ENCODE results near the gene CCDC106.

The CCDC106 gene

DNA sequence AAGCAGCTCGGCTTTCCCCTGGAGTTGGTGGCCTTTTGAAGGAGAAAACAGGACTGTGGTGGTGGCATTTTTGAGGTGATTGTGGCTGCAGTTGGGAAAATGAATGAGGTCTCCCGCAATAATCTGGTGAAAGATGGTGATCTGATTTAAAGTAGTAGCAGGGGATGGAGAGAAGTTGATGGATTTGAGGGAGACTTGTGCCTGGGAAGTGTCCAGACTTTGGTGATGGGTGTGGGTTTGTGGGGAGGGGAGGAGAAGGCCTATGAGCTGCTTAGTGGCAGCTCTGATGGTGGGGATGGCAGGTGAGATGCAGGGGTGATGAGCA lies 23.0 kb downstream of the CCDC106 start:
- no peak for DNase-seq

DNA sequence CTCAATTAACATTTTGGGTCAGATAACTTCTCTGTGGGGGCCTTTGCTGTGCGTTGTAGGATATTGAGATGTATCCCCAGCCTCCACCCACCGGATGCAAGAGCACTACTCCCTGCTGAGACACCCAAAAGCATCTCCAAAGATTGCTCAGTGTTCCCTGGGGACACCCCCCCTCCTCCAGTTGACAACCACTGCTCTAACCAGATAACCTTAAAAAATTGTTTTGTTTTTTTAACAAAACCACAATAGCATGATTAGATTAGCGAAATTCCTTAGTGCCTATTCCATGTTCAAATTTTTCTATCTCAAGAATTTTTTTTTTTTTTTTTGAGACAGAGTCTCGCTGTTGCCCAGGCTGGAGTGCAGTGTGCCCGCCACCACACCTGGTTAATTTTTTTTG lies 24.4 kb downstream of the CCDC106 start:
- no peak for DNase-seq

DNA sequence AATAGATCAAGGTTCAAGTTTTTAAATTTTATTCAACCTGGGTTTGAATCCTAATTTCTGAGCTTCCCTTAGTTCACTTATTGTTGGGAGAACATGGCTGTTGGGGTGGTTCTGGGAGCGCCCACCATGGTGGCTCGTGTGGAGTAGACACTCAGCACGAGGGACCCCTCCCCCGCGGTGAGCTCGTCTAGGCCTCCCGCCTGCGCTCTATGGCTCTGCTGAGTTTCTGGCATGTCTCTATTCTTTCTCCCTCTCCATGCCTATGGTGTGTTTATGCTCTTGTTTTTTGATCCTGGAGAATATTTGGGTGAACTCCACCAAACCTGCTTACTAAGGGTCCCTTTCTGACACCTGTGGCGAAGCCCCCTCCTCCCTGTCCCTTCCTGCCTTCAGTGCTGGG lies 25.5 kb downstream of the CCDC106 start:
- DNase-seq, result no peak

DNA sequence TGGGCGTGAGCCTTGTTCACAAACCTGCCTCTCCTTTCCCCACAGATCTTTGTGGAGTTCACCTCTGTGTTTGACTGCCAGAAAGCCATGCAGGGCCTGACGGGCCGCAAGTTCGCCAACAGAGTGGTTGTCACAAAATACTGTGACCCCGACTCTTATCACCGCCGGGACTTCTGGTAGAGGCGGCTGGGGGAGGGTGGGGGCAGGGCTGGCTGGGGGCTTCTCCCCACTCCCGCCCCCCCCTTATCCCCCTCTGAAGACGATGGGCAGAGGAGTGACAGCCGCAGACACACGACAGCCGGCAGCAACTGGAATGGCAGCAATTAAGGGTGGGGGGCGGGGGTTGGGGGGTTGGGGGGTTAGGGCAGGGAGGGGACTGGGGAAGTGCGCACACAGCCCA lies 25.9 kb downstream of the CCDC106 start:
- no peak for DNase-seq

DNA sequence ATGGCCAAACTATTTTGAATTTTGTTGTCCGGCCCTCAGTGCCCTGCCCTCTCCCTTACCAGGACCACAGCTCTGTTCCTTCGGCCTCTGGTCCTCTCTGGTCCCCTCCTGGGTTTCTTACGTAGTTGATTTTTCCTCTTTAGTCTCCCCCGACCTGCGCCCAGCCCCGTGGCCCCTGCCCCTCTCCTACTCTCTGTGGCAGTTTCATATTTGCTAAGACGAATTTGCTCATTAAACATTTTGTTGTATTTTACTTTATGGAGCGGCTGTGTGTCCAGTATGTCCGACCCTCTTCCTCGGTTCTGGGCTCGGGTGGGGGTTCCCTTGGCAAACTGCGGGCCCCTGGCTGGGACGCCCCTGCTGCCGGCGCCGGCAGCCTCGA lies 26.4 kb downstream of the CCDC106 start:
- no peak for DNase-seq

DNA sequence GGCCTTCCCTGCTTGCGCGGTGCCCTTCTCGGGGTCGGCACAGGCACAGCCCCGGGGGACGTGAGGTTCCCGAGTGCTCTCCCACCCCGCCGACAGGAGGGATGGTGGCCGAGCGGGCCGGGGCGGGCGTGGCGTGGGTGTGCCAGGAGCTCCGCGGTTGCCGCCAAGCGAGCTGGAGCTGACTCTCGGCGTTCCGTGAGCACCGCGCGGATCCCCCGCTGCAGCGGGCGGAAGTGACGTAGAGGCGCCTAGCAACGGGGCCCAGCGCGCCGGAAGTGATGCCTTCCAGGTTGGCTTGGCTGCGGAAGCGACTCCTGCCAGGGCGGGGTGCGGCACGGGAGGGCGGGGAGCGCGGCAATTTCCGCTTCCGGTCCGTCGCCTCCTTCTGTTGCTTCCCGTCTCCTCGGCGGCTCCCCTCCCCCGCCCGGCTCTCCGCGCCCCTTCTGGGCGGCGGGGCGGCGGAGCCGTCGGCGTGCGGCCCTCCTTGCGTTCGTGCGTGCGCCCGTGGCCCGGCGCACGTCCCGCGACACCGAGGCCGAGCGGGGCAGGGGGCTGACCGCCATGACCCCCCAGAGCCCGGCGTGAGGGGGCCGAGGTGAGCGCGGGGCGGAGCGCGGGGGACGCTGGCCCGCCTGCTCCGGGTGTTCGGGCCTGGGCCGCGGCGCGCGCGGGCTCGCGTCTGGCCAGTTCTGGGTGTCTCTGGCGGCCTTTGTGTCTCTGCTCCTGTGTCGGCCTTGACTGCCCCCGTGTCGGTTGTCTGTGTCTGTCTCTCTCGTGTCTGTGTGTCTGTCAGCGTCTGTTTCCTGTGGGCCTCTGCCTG lies 27.0 kb downstream of the CCDC106 start, which contains the start of gene EPN1:
EPN1 (plus strand) TSS at position 386 of the 820 bp plus-strand sequence. CDS start 3,402 bp downstream, outside the sequence.
- DNase-seq, result peak; percentile 97

DNA sequence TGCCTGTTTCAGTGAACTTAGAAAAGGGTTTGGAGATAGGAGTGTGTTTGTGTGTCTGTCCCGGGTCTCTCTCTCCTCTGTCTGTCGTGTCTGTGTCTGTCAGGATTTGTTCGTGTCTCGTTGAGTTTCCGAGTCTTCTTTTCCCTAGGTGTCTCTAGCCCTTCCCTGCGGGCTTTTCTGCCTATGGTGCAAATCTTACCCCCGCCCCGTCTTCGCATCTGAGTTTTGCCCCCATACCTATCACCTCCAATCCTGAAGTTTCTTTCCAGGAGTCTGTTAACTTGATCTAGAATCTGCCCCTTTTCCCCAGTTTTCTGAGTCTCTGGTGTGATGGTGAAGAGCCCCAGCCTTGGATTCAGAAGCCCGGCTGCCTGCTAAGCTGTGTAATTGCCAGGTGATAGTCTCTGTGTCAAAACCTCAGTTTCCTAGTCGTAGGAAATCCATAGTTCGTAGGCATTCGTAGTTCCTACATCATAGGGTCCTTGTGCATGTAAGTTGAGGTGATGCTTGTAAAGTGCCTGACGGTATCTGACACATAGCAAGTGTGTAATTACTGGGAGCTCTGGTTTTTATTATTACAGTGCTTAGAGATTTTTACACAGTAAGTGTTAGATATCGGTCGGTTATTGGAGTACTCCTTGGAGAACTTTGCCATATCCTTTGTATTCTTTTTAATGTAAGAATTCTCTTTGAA lies 27.8 kb downstream of the CCDC106 start:
- no peak for DNase-seq

DNA sequence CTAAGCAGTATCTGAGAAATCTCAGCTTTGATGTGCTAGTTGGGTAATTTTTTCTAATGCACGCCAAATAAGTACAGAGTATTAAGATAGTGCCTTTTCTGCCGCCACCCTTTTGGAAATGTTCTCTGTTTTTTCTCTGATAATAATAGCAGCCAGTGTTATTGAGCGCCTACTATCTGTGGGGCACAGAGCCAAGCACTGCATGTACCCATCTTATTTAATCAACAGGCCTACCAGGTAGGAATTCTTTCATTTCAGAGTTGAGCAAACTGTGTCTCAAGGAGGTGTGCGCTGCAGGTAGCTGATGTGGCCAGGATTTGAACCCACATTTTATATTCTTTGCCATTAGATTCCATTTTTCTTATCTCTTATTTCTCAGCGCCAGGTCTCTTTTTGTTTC lies 28.4 kb downstream of the CCDC106 start:
- DNase-seq, result no peak

DNA sequence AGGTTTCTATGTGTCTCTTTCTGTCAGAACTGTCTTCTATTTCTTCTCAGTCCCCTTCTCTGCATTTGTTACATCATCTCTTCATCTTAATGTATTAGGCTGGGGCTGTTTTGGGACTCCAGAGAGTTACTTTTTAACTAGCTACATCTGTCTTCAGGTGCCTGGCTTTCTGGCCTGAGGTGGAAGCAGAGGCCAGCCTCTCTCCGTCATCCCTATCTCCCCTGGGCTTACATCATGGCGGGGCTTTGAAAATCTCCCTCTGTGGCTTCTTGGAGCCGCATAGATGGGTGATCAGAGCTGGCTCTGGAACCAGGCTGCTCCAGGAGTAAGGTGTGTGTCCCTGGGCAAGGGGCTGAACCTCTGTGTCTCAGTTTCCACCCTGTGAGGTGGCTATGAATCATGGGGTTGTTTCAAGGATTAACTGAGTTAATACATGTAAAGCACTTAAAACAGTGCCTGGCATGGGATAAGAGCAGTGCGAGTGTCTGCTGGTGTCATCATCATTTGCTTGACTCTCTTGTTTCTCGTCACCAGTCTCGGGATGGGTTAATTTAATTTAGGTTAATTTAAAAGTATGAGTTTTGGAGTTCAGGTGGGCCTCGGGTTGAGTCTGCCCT lies 29.0 kb downstream of the CCDC106 start:
- DNase-seq, result no peak

DNA sequence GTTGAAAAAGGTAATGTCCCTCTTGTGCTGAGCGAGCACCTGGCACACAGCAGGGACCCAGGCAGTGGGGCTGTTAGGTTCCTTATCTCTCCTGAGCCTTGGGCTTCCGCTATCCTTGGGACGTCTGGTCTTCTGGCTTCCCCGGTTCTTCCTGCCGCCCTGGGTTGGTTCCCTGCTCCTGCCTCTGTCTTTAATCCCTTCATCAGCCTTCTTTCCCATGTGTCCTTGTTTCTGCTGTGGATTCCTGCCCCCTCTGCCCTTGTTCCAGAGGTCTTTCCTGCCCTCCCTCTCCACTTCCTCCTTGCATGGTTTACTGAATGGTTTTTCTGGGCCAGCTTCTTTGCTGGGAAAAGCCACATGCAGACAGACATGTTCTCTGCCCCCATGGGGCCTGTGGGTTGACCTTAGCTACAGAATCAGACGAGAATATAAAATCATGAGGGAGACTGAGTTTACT lies 29.6 kb downstream of the CCDC106 start:
- no peak for DNase-seq

DNA sequence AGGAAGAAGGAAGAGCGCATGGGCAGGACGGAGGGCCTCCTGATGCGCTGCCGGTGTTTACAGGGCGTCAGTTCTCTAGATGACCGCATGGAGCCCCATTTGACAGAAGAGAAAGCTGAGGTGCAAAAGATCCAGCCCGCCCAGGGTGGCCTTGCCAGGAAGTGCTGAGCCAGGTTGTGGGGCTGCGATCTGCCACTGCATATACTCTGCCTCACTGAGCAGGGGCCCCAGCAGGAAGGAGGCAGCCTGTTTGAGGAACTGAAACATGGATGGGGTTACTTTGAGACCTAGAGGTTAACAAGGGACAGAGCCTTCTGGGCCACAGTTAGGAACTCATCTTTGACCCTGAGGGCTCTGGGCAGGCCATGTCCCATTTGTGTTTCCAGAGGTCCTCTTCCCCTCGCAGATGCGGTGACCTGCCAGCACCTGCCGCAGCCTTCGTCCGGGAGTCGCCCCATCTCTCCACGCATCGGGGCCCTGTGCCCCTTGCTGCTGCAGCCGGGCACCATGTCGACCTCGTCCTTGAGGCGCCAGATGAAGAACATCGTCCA lies 30.2 kb downstream of the CCDC106 start:
- DNase-seq, result no peak

DNA sequence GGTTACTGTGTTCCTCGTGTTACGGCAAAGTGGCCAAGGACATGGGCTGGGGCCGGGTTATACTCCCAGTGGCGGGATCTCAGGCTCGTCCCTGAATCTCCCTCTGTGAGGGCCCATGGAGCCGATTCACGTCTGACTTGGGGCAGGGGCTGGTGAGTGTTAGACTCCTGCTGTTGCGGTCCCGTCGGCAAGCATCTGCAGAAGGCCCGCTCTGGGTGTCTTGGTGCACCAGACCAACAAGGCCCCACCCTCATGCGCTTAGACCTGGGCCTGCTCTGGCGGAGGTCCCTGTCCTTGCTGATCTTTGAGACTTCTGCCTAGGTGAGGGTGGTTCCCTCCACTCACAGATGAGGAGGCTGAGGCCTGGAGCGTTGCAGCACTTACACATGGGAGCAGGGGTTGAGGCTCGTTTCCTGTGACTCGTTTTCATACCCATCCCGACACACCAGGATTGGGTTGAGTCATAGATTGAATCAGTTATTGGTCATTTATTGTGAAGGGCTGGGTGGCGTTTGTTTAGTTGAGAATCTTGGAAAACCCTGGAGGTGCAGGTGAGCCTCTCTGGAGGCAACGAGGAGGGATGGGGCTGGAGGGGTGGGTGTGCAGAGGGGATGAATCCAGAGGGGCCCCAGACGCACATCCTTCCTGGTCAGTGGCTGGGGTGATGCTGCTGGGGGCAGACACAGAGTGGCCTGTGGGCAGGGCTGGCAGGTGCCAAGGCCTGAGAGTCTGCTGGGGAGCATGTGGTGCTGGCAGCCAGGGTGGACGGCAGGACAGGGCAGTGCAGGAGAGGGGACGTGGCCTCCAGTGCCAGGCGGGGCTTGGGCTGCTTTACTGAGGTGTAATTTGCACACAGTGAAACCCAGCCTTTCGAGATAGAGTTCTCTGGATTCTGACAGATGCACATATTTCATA lies 31.6 kb downstream of the CCDC106 start:
- no peak for DNase-seq

DNA sequence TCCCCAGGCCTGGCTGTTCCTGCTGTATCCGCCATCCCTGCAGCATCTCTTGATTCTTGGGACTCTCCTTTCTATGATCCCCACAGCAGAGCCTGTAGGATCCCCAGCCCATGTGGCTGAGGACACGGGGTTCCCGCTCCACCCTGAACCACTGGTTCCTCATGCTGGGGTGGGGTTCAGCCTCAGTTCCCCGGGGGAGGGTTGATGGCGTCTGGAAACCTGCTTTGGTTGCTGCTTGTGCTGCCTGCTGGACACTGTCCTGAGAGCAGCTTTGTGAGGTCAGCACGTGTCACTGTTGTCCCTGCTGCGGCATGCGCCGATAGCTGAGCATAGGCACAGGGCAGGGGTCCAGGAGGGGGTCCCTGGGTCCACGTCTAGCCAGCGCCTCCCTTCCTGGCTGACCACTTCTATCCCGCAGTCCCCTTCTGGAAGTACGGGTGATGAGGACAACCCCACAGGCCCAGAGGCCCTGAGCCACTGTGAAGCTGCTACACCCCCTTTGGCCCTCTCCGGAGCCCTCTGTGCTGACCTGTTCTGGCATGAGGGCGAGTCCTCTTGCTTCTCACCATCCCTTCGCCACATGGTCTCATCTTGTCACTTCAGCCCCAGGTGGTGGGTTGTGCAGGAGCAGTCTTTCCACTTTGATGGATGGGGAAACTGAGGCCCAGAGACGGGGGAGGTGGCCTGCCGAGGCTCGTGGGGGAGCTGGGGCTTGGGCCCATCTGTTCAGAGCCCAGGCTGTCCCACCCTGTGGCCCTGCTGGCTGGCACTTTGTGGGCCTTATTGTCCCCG lies 32.5 kb downstream of the CCDC106 start:
- no peak for DNase-seq

DNA sequence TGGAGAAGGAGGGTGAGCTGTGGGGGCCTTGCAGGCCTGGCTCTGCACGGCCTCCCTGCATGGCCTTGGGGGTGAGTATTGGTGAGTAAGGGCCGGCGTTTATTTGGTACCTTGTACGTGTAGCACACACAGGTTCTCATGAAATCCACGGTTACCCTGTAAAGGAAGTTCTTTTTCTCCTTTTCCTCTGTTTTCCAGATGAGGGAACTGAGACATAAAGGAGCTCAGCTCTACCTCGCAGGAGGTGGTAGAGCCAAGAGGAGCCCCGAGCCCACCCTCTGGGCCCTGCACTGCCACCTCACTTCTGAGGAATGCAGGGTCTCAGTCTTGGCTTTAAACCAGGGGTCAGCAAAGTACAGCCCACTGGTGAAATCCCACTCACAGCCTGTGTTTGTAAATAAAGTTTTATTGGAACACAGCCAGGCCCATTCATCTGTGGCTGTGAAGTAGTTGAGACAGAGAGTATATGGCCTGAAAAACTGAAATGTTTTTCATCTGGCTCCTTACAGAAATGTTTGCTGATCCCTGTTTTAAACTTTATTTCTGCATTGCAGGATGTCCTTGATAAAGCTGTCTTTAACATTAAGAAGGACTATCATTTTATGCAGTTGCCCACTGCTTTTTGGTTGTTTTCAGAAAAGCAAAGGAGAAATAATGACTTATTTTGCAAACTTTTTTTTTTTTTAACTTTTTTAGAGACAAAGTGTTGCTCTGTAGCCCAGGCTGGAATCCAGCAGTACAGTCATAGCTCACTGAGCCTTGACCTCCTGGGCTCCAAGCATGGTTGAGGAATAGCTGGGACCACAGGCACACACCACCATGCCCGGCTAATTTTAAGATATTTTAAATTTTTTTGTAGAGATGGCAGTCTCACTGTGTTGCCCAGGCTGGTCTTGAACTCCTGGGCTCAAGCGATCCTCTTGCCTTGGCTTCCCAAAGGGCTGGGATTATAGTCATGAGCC lies 33.4 kb downstream of the CCDC106 start:
- DNase-seq, result no peak

DNA sequence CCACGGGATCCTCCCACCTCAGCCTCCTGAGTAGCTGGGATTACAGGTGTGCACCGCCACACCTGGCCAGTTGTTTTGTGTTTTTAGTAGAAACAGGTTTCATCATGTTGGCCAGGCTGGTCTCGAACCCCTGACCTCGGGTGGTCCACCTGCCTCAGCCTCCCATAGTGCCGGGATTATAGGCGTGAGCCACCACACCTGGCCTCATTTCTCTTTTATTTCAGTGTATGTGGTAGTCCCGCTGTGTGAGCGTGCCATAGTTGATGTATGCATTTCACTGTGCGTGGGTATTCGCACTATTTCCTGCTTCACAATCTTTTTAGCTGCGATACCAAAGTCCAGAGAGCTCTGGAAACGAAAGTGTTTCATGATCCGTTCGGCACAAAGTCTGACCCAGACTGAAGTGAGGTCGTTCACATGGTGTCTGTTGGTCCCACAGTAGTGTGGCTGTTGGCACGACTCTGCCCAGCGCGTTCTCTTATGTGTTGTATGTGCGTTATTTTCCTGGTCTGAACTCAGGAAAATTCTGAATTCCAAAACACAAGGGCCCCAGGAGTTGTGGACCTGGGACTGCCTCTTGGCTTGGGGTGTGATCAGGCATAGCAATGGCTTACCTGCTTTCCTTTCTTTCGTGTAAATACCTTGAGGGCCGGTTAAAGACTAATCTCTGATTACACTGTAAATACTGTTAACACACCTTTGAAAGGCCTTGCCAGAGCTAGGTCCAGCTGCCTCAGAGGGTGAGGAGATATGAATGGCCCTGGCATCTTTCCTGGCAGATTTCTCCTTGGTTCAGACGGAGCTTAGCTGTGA lies 35.6 kb downstream of the CCDC106 start:
- no peak for DNase-seq

DNA sequence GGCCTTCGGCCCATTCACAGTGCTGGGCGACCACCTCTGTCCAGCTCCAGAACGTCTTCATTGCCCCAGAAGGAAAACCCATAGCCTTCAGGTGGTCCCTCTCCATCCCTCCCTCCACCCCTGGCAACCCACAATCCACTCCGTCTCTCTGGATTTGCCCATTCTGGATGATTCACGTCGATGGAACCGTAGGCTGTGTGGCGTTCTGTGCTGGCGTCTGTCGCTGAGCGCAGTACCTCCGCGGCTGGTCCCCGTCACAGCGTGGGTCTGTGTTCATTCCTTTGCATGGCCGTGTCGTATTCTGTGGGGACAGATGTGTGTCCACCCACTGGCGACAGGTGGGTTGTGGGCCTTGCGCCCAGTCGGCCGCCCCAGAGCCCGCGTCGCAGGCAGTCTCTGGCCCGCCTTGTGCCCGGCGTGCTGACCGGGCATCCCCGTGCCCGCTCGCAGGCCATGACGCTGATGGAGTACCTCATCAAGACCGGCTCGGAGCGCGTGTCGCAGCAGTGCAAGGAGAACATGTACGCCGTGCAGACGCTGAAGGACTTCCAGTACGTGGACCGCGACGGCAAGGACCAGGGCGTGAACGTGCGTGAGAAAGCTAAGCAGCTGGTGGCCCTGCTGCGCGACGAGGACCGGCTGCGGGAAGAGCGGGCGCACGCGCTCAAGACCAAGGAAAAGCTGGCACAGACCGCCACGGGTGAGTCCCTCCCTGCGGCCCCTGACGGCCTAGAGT lies 37.1 kb downstream of the CCDC106 start:
- DNase-seq, result no peak

DNA sequence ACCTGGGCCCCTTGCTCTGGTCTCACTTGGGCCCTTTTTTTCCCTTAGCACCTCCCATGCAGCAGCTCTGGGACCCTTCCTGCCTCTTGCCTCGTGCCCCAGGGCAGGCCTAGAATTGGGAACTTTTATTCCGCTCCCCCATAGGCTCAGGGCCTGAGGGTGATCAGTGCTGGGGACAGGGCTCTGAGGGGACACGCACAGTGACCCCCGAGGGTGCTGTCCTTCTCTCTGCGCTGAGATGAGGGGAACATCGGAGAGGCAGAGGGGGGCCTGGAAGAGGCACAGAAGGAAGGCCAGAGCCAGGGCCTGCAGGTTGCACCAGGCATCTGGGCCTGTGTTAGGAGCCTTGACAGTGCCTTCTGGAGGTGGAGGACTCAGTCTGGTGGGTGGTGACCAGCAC lies 37.8 kb downstream of the CCDC106 start:
- no peak for DNase-seq

DNA sequence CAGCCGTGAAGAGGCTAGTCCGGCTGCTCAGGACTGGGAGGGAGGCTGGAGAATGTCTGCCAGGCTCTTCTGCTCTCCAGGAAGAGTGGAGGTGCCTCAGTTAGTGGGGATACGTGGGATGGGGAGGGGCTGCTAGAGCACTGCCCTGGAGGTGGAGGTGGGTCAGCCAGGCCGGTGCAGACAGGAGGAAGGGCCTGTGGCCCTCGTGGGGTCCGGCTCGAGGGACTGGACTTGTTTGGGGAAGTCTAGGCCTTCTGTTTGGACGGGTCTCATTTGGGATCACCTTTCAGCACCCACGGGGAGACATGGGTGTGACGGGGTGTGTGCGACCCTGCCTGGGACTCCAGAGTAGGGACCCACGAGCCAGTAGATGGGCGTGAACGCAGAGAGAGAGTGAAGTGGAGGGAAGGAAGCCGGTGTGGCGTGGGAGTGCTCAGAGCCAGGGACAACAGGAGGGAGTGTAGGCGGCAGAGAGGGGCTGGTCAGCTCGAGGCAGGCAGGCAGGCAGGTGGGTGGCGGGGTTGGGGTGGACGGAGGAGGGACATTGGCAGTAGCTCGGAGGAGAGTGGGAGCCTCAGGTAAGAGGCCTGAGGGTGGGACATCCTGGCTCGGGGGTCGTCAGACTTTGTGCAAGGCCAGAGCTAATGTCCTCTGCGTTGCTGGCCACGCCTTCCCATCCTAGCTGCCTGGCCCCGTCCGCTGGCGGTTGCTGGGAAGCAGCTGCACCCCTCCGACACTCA lies 38.5 kb downstream of the CCDC106 start:
- DNase-seq, result no peak

Measured in NCI-H2171 (cell line).